Immature natural killer cell (primary cell): ENCODE results near the gene AMD1. TPM values are rescaled to one million over a fixed set of nuclear protein-coding genes. Genes with fewer than 3 reads are reported as not detected.
"Not testable (repeated sequence)": the region's sequence is repeated elsewhere in the genome, so short reads cannot be mapped to it uniquely, and the experiment has no call there.

Experiments used
- DNase-seq, 3 donors: peaks; one replicate each; pipeline ENCODE4 v3.0.0; 2022; ENCODE audit warnings: mixed read lengths in 1 of 3
- H3K27ac Mint-ChIP-seq, 6 donors: one replicate each; pipeline ENCODE4 v1.8.0; 2020; ENCODE audit warnings: mixed read lengths in 6 of 6, mild to moderate bottlenecking in 5 of 6, inconsistent platforms in 4 of 6, moderate library complexity in 3 of 6
- H3K27me3 Mint-ChIP-seq, 3 donors: one replicate each; pipeline ENCODE4 v1.8.0; 2020 to 2021; ENCODE audit warnings: low read depth in 3 of 3, mild to moderate bottlenecking in 3 of 3, mixed read lengths in 3 of 3, moderate library complexity in 3 of 3, inconsistent platforms in 1 of 3
- H3K36me3 Mint-ChIP-seq, 3 donors: one replicate each; pipeline ENCODE4 v1.8.0; 2020; ENCODE audit warnings: mixed read lengths in 3 of 3, inconsistent platforms in 2 of 3, mild to moderate bottlenecking in 2 of 3
- H3K4me1 Mint-ChIP-seq, 2 donors: one replicate each; pipeline ENCODE4 v1.8.0; 2020; ENCODE audit warnings: inconsistent platforms in 2 of 2, mild to moderate bottlenecking in 2 of 2, mixed read lengths in 2 of 2, moderate library complexity in 1 of 2
- H3K4me3 Mint-ChIP-seq, 5 donors: one replicate each; pipeline ENCODE4 v1.8.0; 2020; ENCODE audit warnings: mild to moderate bottlenecking in 5 of 5, mixed read lengths in 5 of 5, inconsistent platforms in 3 of 5, moderate library complexity in 3 of 5
- H3K9me3 Mint-ChIP-seq, 6 donors: one replicate each; pipeline ENCODE4 v1.8.0; 2020; ENCODE audit warnings: mild to moderate bottlenecking in 6 of 6, mixed read lengths in 6 of 6, inconsistent platforms in 4 of 6, moderate library complexity in 3 of 6
- polyA plus RNA-seq, 3 donors: library from polyadenylated mRNA; unstranded; fragments of 300-500 nt; fragmentation: Illumina TruSeq; gene quantifications; one replicate each; pipeline ENCODE4 v1.2.3, GENCODE V29; 2021

The AMD1 gene
- polyA plus RNA-seq, 3 donors from 2014 or later: 36.7 to 44.3 (median 42.2) TPM

DNA sequence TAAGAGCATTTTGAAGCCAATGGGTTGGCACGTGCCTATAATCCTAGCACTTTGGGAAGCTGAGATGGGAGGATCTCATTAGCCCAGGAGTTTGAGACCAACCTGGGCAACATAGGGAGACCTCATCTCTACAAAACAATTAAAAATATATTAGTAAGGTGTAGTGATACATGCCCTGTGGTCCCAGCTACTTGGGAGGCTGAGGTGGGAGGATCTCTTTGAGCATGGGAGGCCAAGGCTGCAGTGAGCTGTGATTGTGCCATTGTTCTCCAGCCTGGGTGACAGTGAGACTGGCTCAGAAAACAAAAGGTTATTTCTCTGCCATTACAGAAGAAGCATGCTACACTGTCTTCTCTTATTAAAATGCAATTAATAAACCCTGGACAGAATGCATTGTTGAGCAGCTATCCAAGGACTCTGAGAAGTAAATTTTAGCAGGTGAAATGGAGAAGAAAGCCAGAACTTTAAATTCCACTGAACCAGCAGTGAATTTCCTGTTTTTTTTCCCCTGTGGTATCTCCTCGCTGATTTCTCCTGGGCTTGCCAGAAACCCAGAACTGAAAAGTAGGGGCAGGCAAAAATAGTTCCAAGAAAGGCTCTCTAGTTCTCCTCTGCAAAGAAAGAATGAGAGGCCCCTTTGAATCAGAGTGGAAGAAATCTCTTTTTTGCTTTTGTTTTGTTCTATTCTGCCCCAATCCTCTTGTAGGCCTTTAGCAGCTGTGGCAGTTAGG is 8.4 kb downstream of the AMD1 start:
- H3K36me3 Mint-ChIP-seq: no peaks in the 10 kb centered on the region
- H3K4me3 Mint-ChIP-seq: peak overlapping the region in 1 of 5 donors; percentile 41
- peaks cover 77 to 94% of the 10 kb centered on the region in 2 donors for H3K4me1 Mint-ChIP-seq
- H3K9me3 Mint-ChIP-seq: no peaks in the 10 kb centered on the region
- peak overlapping the region in 1 of 6 donors; percentile 74 for H3K27ac Mint-ChIP-seq
- DNase-seq: no peak
- H3K27me3 Mint-ChIP-seq: peaks cover 0 to 6% (median 4%) of the 10 kb centered on the region in 3 donors

DNA sequence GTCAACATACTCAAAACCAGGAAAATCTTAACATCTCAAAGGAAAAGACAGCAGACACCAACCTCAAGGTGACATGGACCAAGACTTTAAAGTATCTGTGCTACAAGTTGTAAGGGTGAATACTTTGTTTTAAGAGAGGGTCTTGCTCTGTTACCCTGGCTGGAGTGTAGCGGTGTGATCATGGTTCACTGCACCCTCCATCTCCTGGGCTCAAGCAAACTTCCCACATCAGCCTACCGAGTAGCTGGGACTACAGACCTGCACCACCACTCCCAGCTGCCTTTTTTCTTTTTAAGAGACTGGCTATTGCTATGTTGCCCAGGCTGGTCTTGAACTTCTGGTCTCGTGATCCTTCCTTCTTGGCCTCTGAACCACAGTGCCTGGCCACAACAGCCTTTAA is 9.7 kb downstream of the AMD1 start:
- H3K27me3 Mint-ChIP-seq: peaks cover 0 to 6% (median 4%) of the 10 kb centered on the region in 3 donors
- H3K4me3 Mint-ChIP-seq: peak overlapping the region in 2 of 5 donors; percentile 1 to 35
- H3K4me1 Mint-ChIP-seq: peaks cover 69 to 92% of the 10 kb centered on the region in 2 donors
- peak overlapping the region in 2 of 6 donors; percentile 10 to 73 for H3K27ac Mint-ChIP-seq
- no peaks in the 10 kb centered on the region for H3K9me3 Mint-ChIP-seq
- DNase-seq: no peak
- H3K36me3 Mint-ChIP-seq: peaks cover 0 to 4% (median 0%) of the 10 kb centered on the region in 3 donors

DNA sequence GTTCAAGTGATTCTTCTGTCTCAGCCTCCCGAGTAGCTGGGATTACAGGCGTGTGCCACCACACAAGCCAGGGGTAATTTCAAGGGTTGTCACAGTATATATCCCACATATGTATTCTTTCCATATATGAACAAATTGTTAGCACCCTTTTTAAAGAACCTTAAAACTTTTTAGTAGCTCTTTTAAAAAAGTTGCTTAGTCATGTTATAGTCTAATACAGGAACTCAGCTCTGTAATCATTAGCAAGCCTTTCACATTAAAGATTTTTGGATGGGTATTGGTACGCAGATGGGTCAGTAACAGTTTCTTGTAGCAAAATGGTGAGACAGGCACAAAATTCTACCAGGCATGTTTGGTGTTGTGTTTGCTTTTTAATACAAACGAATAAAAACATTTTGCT is 10.9 kb downstream of the AMD1 start:
- peaks cover 0 to 4% (median 0%) of the 10 kb centered on the region in 3 donors for H3K27me3 Mint-ChIP-seq
- peaks cover 0 to 4% (median 0%) of the 10 kb centered on the region in 3 donors for H3K36me3 Mint-ChIP-seq
- no peak for DNase-seq
- H3K4me1 Mint-ChIP-seq: peaks cover 57 to 86% of the 10 kb centered on the region in 2 donors
- H3K27ac Mint-ChIP-seq: no peak overlapping the region
- H3K9me3 Mint-ChIP-seq: no peaks in the 10 kb centered on the region
- H3K4me3 Mint-ChIP-seq: no peak overlapping the region

DNA sequence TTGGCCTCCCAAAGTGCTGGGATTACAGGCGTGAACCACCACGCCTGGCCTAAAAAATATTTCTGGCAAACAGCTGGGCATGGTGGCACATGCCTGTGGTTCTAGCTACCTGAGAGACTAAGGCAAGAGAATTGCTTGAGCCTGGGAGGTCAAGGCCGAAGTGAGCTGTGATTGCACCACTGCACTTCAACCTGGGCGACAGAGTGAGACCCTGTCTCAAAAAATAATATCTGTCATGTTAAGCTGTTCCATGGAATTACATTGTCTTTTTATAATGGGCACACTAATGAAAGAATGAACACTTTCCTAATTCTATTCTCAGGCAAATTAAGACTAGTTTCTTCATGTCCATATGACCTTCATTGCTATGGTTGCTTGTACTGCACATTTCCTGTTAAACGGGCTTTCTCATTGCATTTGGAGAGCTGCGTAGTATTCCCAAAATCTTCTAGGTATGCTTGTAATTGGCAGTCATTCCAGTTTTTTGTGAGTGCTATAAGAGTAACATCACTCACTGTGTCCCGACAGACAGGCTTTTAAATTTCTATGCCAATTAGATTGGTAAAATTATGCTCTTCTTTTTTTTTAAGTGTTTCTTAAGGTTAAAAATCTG is 12.1 kb downstream of the AMD1 start:
- Mint-ChIP-seq H3K4me3 (peak overlapping the region in 1 of 5 donors; percentile 5), H3K36me3 (peaks cover 0 to 4% (median 0%) of the 10 kb centered on the region in 3 donors), H3K4me1 (peaks cover 54 to 74% of the 10 kb centered on the region in 2 donors), H3K9me3 (no peaks in the 10 kb centered on the region), H3K27me3 (peaks cover 0 to 4% (median 0%) of the 10 kb centered on the region in 3 donors), H3K27ac (peak overlapping the region in 1 of 6 donors; percentile 45)
- DNase-seq: no peak

DNA sequence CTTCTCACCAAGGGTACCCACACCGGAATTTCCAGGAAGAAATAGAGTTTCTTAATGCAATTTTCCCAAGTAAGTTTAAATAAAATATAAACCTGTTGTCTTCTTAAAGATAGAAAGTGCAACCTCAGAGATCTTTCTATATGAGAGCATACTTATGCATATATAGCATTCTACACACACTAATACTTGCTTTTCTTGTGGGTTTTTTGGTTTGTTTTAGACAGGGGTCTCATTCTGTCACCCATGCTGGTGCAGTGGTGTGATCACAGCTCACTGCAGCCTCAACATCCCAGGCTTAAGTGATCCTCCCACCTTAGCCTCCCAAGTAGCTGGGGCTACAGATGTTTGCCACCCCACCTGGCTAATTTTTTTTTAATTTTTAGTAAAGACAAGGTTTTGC is 15.7 kb downstream of the AMD1 start:
- no peaks in the 10 kb centered on the region for H3K9me3 Mint-ChIP-seq
- H3K27ac Mint-ChIP-seq: no peak overlapping the region
- H3K4me3 Mint-ChIP-seq: no peak overlapping the region
- peaks cover 23 to 40% of the 10 kb centered on the region in 2 donors for H3K4me1 Mint-ChIP-seq
- peaks cover 20 to 26% (median 26%) of the 10 kb centered on the region in 3 donors for H3K36me3 Mint-ChIP-seq
- DNase-seq: no peak
- peaks cover 0 to 4% (median 0%) of the 10 kb centered on the region in 3 donors for H3K27me3 Mint-ChIP-seq

DNA sequence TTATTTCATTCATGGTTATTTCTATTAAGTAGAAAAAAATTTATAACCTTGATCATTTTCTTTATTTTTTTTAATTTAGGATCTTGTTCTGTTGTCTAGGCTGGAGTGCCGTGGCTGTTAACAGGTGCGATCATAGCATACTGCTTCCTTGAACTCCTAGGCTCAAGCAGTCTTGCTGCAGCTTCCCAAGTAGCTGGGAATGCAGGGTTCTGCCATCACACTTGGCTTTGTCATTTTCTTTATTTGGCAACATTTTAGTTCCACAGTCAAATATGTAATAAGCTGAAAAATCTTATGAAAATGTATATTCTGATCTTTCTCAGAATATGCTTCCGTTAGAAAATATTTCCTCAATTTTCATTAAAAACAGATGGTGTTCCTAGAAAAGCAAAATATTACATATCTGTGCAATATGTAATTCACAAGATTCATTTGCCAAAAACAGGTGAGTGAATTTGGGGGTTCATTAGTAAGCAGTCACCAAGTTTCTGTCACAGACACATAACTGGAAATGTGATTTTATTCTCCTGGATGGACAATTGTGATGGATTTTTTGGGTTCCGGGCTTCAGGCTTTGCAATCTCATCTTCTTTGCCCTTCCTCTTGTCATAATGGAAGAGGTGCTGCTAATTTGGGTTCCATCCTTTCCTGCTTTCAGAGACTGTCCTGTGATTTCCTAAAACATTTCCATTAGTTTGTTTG is 21.5 kb downstream of the AMD1 start:
- H3K27ac Mint-ChIP-seq: peak overlapping the region in 1 of 6 donors; percentile 54
- no peaks in the 10 kb centered on the region for H3K9me3 Mint-ChIP-seq
- DNase-seq: no peak
- no peak overlapping the region for H3K4me3 Mint-ChIP-seq
- H3K36me3 Mint-ChIP-seq: peaks cover 34% of the 10 kb centered on the region in 3 donors
- peaks cover 0 to 4% (median 0%) of the 10 kb centered on the region in 3 donors for H3K27me3 Mint-ChIP-seq
- no peaks in the 10 kb centered on the region for H3K4me1 Mint-ChIP-seq

DNA sequence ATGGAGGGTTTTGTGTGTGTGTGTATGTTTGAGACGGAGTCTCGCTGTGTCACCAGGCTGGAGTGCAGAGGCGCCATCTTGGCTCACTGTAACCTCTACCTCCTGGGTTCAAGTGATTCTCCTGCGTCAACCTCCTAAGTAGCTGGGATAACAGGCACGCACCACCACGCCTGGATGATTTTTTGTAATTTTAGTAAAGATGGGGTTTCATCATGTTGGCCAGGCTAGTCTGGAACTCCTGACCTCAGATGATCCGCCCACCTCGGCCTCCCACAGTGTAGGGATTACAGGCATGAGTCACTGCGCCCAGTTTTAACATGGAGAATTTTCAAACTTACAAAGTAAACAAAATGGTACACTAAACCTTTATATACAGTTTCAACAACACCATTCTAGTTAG is 22.8 kb downstream of the AMD1 start:
- no peak for DNase-seq
- Mint-ChIP-seq H3K27me3 (peaks cover 0 to 4% (median 0%) of the 10 kb centered on the region in 3 donors), H3K36me3 (peaks cover 29 to 31% (median 29%) of the 10 kb centered on the region in 3 donors), H3K27ac (no peak overlapping the region), H3K4me3 (no peak overlapping the region), H3K4me1 (no peaks in the 10 kb centered on the region), H3K9me3 (no peaks in the 10 kb centered on the region)

DNA sequence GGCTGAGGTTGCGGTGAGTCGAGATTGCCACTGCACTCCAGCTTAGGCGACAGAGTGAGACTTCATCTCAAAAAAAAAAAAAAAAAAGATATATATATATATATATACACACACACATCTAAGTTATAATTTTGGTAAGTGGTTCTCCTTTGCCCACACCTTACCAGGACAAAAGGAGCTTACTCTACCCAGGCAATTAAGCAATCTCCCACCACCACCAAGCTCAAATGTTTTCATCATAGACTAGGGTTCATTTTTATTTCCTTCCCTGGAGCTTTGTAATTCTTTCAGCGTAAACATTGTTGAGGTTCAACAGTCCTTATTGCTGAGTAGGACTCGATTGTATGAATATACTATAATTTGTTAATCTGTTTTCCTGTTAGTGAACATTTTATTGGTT is 23.5 kb downstream of the AMD1 start:
- Mint-ChIP-seq H3K27me3 (peaks cover 0 to 4% (median 0%) of the 10 kb centered on the region in 3 donors), H3K9me3 (no peaks in the 10 kb centered on the region), H3K27ac (peak overlapping the region in 2 of 6 donors; percentile 15 to 24), H3K4me3 (no peak overlapping the region), H3K4me1 (no peaks in the 10 kb centered on the region), H3K36me3 (peaks cover 24 to 29% (median 25%) of the 10 kb centered on the region in 3 donors)
- no peak for DNase-seq

DNA sequence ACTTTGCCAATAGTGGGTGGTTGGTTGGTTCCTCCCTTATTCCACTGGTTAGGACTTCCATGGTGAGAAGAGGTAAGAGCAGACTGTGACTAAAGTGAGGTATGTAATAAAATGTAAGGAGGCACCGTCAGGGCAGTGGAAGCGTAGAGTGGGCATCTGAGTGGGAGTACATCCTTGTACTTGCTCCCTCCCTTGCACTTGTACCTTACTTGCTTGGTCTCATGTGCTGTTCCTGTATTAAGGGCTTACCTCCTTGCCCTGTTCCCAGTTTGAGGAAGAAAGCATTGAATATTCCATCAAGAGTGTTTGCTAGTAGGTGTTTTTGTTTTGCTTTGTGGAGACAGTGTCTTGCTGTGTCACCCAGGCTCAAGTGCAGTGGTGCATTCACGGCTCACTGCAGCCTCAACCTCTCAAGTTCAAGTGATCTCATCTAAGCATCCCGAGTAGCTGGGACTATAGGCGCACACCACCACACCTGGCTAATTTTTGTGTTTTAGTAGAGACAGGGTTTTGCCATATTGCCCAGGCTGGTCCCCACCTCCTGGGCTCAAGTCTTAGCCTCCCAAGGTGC is 25.5 kb downstream of the AMD1 start:
- no peak overlapping the region for H3K4me3 Mint-ChIP-seq
- peak overlapping the region in 1 of 6 donors; percentile 14 for H3K27ac Mint-ChIP-seq
- H3K9me3 Mint-ChIP-seq: peaks cover 1 to 16% (median 10%) of the 10 kb centered on the region in 6 donors
- H3K36me3 Mint-ChIP-seq: peaks cover 9 to 24% (median 13%) of the 10 kb centered on the region in 3 donors
- H3K4me1 Mint-ChIP-seq: no peaks in the 10 kb centered on the region
- H3K27me3 Mint-ChIP-seq: peaks cover 0 to 2% (median 0%) of the 10 kb centered on the region in 3 donors
- DNase-seq: no peak

DNA sequence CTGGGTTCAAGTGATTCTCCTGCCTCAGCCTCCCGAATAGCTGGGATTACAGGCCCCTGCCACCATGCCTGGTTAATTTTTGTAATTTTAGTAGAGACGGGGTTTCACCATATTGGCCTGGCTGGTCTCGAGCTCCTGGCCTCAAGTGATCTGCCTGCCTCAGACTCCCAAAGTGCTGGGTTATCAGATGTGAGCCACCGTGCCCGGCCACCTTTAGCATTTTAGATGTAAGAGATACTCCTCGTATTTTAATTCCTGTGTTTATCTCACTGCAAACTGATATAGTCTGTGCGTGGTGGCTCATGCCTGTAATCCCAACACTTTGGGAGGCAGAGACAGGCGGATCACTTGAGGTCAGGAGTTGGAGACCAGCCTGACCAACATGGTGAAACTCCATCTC is 27.0 kb downstream of the AMD1 start:
- not testable (repeated sequence) for H3K4me3 Mint-ChIP-seq, H3K27me3 Mint-ChIP-seq, H3K4me1 Mint-ChIP-seq, H3K27ac Mint-ChIP-seq, DNase-seq
- Mint-ChIP-seq H3K36me3 (peaks cover 12 to 23% (median 13%) of the 10 kb centered on the region in 3 donors), H3K9me3 (peaks cover 7 to 29% (median 21%) of the 10 kb centered on the region in 6 donors)

DNA sequence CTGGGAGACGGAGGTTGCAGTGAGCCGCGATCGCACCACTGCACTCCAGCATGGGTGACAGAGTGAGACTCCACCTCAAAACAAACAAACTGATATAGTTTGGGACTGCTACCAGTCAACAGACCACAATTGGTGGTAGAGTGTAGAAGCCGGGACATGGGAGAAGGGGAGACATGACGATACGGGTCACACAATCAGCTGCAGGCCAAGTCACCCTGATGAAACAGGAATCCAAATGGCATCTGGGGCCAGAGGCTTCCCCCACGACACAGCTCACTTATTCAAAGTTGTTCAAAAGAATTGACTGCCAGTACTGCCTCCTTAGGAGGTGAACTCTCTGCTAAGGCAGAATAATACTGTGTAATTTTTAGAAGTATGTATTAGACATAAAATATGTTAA is 27.5 kb downstream of the AMD1 start:
- H3K36me3 Mint-ChIP-seq: peaks cover 14 to 27% (median 15%) of the 10 kb centered on the region in 3 donors
- no peak overlapping the region for H3K4me3 Mint-ChIP-seq
- peaks cover 7 to 34% (median 25%) of the 10 kb centered on the region in 6 donors for H3K9me3 Mint-ChIP-seq
- H3K27ac Mint-ChIP-seq: no peak overlapping the region
- DNase-seq: no peak
- H3K4me1 Mint-ChIP-seq: no peaks in the 10 kb centered on the region
- peaks cover 0 to 4% (median 2%) of the 10 kb centered on the region in 3 donors for H3K27me3 Mint-ChIP-seq

DNA sequence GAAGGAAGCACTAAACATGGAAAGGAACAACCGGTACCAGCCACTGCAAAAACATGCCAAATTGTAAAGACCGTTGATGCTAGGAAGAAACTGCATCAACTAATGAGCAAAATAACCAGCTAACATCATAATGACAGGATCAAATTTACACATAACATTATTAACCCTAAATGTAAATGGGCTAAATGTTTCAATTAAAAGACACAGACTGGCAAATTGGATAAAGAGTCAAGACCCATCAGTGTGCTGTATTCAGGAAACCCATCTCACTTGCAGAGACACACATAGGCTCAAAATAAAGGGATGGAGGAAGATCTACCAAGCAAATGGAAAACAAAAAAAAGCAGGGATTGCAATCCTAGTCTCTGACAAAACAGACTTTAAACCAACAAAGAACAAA is 31.7 kb downstream of the AMD1 start:
- not testable (repeated sequence) for DNase-seq, H3K27me3 Mint-ChIP-seq, H3K4me3 Mint-ChIP-seq, H3K4me1 Mint-ChIP-seq, H3K27ac Mint-ChIP-seq
- Mint-ChIP-seq H3K36me3 (peaks cover 13 to 22% (median 16%) of the 10 kb centered on the region in 3 donors), H3K9me3 (peaks cover 9 to 54% (median 39%) of the 10 kb centered on the region in 6 donors)

DNA sequence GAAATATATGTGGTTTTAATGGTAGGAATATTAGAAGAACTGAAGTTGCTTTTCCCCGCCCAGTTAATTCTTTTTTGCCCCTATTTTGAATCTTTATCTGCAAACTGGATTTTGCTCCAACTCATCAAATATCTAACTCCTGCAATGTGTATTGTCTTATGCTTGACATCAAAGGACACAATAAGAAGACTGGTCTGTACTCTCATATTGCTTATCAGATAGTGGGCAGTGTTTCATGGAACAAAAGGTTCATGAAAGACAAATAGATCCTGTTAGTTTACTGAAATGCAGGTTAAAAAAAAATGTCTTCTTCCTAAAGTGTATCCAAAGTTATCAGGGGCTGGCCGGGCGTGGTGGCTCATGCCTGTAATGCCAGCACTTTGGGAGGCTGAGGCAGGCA is 56.2 kb downstream of the AMD1 start:
- Mint-ChIP-seq H3K27ac (peak overlapping the region in 1 of 6 donors; percentile 19), H3K36me3 (no peaks in the 10 kb centered on the region), H3K4me1 (no peaks in the 10 kb centered on the region), H3K27me3 (no peaks in the 10 kb centered on the region), H3K9me3 (no peaks in the 10 kb centered on the region), H3K4me3 (no peak overlapping the region)
- DNase-seq: no peak
